Neural crest cell (in vitro differentiated cells): ENCODE data around the gene RGS7. TPM values are rescaled to one million over a fixed set of nuclear protein-coding genes. Genes with fewer than 3 reads are reported as not detected.

Experiments
- DNase-seq: peaks from one replicate; pipeline ENCODE4 v3.0.0; 2021; ENCODE audit warnings: low read depth, mixed read lengths, low spot score
- H3K27ac Mint-ChIP-seq: one replicate; pipeline ENCODE4 v1.8.0; 2021; ENCODE audit warnings: mild to moderate bottlenecking, mixed read lengths; ENCODE audit not compliant: unreplicated experiment
- H3K27me3 Mint-ChIP-seq: 2 replicates; pipeline ENCODE4 v1.8.0; 2021; ENCODE audit warnings: low read depth, mild to moderate bottlenecking, mixed read lengths
- H3K36me3 Mint-ChIP-seq: 2 replicates; pipeline ENCODE4 v1.8.0; 2021; ENCODE audit warnings: low read depth, mild to moderate bottlenecking, mixed read lengths
- H3K4me1 Mint-ChIP-seq: 2 replicates; pipeline ENCODE4 v1.8.0; 2021; ENCODE audit warnings: mixed read lengths
- H3K4me3 Mint-ChIP-seq: one replicate; pipeline ENCODE4 v1.8.0; 2021; ENCODE audit warnings: mild to moderate bottlenecking, mixed read lengths
- H3K9me3 Mint-ChIP-seq: 2 replicates; pipeline ENCODE4 v1.8.0; 2021; ENCODE audit warnings: mixed read lengths
- CTCF ChIP-seq: fragments of 200-600 bp; sonication (generic); conservative IDR thresholded peaks from 2 replicates; pipeline ENCODE4 v1.5.0; 2021; ENCODE audit warnings: antibody characterized with exemption, mild to moderate bottlenecking
- total RNA-seq: library from RNA; stranded (reverse); gene quantifications from 2 replicates; pipeline ENCODE4 v1.2.1, GENCODE V29; 2021

Gene RGS7
- total RNA-seq, 1 donor from 2014 or later, result 0.65 TPM

GRCh38 chr1:240801442-240801841 lies 555.6 kb downstream of the RGS7 start:
- Mint-ChIP-seq H3K4me1 (no peaks in the 10 kb centered on the region), H3K27me3 (no peaks in the 10 kb centered on the region), H3K27ac (no peak overlapping the region), H3K4me3 (no peak overlapping the region), H3K36me3 (no peaks in the 10 kb centered on the region), H3K9me3 (no peaks in the 10 kb centered on the region)
- DNase-seq, result no peak
- no peak for TF ChIP-seq CTCF

GRCh38 chr1:240800291-240800690 lies 556.7 kb downstream of the RGS7 start:
- TF ChIP-seq CTCF, result no peak
- Mint-ChIP-seq H3K36me3 (no peaks in the 10 kb centered on the region), H3K27me3 (no peaks in the 10 kb centered on the region), H3K27ac (no peak overlapping the region), H3K9me3 (no peaks in the 10 kb centered on the region), H3K4me1 (no peaks in the 10 kb centered on the region), H3K4me3 (no peak overlapping the region)
- DNase-seq, result no peak

- Mint-ChIP-seq H3K9me3 (no peaks in the 10 kb centered on the region), H3K27ac (no peak overlapping the region), H3K4me3 (no peak overlapping the region), H3K36me3 (no peaks in the 10 kb centered on the region), H3K27me3 (no peaks in the 10 kb centered on the region), H3K4me1 (no peaks in the 10 kb centered on the region)
- no peak for TF ChIP-seq CTCF
- no peak for DNase-seq
These were observed 560.0 kb downstream of the RGS7 start for GRCh38 chr1:240797050-240797449.

- DNase-seq, result no peak
- Mint-ChIP-seq H3K36me3 (no peaks in the 10 kb centered on the region), H3K4me1 (no peaks in the 10 kb centered on the region), H3K27me3 (no peaks in the 10 kb centered on the region), H3K27ac (no peak overlapping the region), H3K4me3 (no peak overlapping the region), H3K9me3 (no peaks in the 10 kb centered on the region)
- no peak for TF ChIP-seq CTCF
These were observed 562.8 kb downstream of the RGS7 start for GRCh38 chr1:240794046-240794843.

GRCh38 chr1:240792915-240793529 lies 564.0 kb downstream of the RGS7 start:
- no peak for DNase-seq
- H3K9me3 Mint-ChIP-seq, result no peaks in the 10 kb centered on the region
- no peak overlapping the region for H3K27ac Mint-ChIP-seq
- no peak for TF ChIP-seq CTCF
- H3K4me1 Mint-ChIP-seq, result no peaks in the 10 kb centered on the region
- H3K27me3 Mint-ChIP-seq, result no peaks in the 10 kb centered on the region
- no peak overlapping the region for H3K4me3 Mint-ChIP-seq
- no peaks in the 10 kb centered on the region for H3K36me3 Mint-ChIP-seq
